ENCODE results near the gene SMIM5.
"Not testable (repeated sequence)": the region's sequence is repeated elsewhere in the genome, so short reads cannot be mapped to it uniquely, and the experiment has no call there.

The SMIM5 gene, protein sequence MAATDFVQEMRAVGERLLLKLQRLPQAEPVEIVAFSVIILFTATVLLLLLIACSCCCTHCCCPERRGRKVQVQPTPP

DNA sequence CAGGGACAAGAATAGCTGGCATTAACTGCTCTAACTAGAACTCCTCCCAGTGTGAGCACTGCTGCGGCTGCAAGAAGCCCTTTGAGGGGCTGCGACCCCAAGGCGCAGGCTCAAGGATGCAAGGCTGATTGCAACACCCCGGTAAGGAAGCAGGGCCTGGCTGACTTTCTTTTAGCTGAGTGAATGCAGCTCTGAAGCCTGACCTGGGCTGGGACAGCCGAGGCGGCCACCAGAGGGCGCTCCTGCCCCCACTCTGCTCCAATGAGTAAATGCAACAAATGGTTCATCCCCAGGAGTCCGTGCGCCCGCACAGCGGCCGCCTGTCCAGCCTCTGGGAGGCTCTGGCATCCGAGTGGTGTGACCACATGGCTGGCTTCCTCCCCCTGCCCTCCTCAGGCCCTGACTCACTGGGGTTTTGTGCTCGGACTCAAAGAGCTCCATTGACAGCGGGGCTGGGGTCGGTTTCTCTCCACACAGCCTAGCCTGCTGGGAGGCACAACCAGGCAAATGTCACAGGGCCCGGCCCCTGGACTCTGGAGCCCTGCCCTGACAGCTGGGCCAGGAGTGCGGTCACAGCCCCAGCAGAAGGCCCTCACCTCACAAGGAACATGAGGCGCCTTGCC lies at the start of gene SMIM5:
SMIM5 (plus strand) TSS at position 572 of the 623 bp plus-strand sequence. CDS start 6,768 bp downstream, outside the sequence.
- peak; percentile 76 for DNase-seq

DNA sequence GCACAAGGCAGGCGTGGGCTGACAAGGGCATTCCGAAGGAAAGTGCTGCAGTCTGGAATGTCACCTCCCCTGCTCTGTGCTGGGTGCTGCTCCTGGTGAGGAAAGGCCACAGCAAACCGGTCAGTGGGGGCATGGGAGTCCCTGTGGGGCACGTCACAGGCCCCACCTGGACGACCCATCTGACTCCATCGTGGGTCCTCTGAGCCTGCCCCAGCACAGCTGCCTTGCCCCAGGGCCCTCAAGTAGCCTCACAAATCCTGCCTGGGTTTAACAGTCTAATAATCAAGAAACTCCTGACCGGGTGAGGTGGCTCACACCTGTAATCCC lies 48.4 kb upstream of the SMIM5 start:
- no peak for DNase-seq

DNA sequence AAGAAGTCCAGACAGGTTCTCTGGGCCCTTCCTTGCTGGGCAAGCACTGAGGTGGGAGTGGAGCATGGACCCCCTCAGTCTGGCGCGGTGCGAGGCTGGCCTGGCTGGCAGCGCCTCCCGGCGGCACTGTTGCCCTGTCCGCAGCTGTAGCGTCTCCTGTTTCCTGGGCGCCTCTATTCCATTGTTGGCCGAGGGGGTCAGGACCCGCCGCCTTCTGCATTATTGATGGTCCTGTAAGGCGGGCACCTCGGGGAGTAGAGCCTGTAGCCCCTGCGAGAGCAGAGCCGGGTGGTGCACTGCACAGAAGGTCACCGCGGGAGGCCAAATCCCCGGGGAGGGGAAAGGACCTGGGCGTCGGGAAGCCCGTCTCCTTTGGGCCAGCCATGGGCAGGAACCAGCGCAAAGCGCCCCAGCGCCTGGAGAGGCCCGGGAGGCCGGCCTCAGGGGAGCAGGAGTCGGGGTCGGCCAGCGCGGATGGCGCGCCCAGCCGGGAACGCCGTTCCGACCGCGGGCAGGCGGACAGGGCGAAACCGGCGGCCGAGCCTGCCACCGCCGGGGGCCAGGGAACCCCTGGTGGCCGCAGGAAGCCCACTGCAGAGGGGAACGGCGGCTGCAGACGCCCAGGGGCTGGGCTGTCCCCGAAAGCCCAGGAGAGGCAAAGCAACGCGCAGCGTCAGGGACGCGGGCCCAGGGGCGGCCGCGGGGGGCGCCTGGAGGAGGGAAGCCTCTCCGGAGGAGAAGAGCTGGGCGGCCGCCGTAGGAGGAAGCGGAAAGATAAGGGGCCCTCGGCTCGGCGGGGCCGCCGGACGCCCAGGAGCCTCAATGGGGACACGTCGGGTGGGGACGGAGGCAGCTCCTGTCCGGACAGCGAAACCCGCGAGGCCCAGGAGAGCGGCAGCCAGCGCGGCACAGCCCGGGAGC lies 45.3 kb upstream of the SMIM5 start, which contains the start of gene MYO15B:
MYO15B (plus strand) TSS at position 126 of the 921 bp plus-strand sequence; CDS start at position 384, 258 bp downstream.
- DNase-seq, result peak; percentile 16

DNA sequence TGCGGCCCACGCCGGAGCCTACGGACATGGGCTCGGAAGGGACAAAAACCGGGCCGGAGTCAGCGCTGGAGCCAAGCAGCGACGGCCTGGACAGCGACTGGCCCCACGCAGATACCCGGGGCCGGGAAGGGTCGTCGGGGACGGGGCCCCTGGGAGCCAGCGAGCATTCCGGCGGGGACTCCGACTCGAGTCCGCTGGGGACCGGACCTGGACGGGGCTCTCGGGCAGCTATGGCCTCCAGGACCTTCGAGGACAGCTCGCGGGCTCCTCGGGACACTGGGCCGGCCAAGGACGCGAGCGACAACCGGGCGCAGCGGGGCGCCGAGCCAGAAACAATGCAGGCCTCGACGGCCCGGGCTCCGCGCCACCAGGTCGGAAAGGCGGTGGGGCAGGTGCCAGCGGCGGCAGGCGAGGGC lies 44.6 kb upstream of the SMIM5 start:
- no peak for DNase-seq

DNA sequence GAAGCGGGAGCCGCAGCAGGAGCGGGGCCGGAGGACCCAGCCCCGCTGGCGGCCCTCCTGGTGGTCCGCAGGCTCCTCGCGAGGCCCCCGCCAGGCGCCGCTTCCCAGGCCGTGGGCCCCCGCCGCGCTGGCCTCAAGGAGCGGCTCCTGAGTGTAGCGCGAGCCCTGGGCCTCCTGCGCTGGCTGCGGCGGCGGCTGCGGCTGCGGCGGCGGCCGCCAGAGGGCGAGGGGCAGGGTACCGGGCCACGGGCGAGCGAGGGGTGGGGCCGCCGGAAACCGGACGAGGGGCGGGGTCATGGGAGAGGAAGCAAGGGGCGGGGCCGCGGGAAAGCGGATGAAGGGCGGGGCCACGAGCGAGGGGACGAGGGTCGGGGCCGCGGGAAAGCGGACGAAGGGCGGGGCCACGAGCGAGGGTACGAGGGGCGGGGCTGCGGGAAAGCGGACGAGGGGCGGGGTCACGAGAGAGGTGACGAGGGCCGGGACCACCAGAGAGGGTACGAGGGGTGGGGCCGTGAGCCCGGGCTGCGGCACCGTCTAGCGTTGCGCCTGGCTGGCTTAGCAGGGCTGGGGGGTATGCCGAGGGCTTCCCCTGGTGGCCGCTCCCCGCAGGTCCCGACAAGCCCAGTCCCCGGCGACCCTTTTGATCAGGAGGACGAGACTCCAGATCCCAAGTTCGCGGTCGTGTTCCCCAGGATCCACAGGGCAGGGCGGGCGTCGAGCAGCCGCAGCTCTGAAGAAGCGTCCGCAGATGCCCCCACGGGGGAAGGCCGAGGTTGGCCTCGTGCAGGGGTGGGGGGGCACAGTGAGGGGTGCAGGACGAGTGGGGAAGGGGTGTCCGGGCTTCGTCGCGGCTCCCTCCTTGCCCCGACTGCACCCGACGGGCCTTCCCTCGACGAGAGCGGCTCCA lies 44.0 kb upstream of the SMIM5 start:
- DNase-seq, result peak; percentile 84

DNA sequence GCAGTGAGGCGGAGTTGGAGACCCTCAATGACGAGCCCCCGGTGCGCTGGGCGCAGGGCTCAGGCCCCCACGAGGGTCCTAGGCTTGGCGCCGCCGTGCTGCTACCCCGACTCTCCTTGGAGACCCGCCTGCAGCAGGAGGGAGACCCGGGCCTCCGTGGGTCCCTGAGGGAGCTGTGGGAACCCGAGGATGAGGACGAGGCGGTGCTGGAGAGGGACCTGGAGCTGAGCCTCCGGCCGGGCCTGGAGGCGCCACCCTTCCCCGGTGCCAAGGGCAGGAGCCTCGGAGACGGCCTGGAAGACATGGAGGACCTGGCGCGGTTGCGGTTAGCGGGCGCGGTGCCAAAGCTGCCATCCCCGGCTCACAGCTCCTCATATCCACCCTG lies 43.3 kb upstream of the SMIM5 start:
- no peak for DNase-seq

DNA sequence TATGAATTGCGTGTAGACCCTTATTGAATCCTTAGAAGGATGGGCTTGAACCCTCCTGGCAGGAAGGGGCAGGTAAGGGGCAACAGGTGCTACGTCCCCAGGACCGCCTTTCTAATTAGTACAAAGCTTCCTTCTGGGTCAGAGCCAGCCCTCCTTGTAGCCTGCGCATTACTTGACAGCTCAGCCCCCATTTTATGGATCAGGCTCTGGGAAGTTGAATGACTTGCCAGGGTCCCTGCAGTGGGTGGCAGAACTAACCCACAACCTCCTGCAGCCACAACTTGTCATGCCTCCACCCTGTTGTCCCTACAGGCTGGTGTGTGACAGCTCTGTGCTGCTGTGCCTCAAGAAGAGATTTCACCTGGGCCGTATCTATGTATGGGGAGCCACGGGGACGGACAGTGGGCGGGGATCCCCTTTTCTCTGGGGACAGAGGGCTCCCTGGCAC lies 42.9 kb upstream of the SMIM5 start:
- no peak for DNase-seq

DNA sequence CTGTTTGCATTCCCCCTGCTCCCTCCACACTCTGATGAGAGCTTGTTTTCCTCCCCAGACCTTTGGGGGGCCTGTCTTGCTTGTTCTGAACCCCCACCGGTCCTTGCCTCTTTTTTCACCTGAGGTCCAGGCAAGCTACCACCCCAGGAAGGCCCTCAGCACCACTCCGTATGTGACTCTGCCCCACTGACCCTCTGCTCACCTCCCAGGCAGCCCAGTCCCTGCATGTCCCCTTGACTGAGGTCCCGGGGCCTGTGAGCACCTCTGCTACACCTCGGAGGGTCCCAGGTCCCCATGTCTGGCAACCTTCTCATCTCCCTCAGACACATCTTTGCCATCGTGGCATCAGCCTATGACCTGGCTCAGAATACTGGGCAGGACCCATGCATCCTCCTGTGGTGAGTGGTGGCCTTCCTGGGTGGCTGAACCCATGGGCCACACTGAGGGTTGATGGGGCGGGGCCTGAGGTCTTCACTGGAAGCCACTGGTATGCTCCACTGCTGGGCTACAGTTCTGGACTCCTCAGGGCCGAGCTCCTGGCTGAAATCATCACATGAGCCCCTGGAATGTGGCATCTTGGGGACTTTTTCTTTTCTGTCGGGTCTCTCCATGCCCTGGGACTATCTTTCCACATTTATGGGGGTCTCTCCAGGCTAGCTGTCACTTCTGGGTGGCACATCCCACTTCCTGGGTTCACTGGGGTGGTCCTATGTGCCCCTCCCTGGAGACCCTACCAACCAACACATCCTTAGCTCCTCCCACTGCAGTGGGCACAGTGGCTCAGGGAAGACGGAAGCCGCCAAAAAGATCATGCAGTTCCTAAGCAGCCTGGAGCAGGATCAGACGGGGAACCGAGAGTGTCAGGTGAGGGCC lies 42.1 kb upstream of the SMIM5 start:
- DNase-seq, result no peak

DNA sequence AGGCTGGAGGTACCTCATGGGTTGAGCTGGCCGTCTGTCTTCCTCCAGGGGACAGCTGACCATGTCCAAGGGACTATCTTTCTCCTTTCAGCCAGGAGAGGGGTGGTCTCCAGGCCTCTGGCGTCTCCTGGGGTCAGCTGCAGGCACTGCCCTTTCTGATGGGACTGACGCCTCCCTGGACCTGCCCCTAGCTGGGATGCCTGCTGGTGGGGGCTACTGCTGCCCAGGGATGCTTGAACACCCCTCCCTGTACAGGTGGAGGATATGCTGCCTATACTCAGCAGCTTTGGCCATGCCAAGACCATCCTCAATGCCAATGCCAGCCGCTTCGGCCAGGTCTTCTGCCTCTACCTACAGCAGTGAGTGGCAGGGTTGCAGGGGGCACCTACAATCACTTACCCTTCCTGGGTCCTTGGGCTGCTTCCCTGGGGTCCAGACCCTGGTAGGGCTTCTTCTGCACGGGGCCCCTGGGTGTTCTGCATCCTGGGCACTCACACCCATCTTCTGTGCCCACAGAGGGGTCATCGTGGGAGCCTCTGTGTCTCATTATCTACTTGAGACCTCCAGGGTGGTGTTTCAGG lies 41.4 kb upstream of the SMIM5 start:
- no peak for DNase-seq

DNA sequence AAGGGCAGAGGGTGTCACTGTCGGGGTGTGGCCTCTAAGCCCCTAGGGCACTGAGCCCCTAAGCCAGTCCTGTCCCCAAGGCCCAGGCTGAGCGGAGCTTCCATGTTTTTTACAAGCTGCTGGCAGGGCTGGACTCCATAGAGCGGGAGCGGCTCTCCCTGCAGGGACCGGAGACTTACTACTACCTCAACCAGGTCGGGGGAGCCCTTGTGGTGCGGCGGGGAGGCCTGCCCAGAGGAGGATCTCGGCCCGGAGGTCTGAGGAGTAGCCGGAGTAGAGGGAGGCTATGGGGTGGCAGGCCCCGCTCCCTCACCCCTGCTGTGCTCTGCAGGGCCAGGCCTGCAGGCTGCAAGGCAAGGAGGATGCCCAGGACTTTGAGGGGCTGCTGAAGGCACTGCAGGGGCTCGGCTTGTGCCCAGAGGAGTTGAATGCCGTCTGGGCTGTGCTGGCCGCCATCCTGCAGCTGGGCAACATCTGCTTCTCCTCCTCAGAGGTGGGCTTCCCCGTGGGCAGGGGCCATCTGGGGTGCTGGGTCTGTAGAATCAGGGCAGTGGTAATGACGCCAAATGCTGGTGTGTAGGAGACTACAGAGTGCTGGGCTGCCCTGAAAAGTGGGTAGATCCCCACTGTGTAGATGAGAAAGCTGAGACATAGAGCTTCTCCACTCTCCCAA lies 40.8 kb upstream of the SMIM5 start:
- no peak for DNase-seq

DNA sequence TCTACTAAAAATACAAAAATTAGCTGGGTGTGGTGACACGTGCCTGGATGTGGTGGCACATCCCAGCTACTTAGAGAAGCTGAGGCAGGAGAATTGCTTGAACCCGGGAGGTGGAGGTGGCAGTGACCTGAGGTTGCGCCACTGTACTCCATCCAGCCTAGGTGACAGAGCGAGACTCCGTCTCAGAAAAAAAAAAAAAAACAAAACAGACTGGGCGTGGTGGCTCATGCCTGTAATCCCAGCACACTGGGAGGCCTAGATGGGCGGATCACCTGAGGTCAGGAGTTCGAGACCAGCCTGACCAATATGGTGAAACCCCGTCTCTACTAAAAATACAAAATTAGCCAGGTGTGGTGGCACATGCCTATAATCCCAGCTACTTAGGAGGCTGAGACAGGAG lies 39.8 kb upstream of the SMIM5 start:
- not testable (repeated sequence) for DNase-seq

DNA sequence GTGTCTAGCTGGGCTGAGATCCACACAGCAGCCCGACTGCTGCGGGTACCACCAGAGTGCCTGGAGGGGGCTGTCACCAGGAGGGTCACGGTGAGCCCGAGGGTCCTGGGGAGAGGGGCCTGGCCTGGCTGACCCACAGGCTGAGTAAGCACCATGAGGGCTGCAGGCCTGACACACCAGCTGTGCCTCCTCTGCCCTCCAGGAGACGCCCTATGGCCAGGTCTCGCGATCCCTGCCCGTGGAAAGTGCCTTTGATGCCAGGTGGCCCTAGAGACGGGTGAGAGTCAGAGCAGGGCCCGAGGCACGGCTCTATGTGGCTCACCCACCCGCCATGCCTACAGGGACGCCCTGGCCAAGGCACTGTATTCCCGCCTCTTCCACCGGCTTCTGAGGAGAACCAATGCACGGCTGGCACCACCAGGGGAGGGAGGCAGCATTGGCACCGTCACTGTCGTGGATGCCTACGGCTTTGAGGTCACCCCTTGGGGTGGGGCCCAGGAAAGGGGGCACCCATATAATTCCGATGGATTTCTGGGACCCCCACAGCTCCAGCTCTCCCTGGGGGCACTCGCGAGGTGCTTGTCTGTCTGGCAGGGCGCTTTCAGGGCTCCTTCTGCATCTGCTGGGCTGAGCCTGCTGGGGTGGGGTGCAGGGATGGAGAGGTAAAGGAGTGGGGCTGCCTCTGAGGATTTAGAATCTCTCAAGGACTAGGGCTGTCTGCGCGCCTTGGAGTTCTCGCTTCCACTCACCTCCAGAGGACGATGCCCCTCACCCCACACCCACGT lies 38.5 kb upstream of the SMIM5 start:
- no peak for DNase-seq

DNA sequence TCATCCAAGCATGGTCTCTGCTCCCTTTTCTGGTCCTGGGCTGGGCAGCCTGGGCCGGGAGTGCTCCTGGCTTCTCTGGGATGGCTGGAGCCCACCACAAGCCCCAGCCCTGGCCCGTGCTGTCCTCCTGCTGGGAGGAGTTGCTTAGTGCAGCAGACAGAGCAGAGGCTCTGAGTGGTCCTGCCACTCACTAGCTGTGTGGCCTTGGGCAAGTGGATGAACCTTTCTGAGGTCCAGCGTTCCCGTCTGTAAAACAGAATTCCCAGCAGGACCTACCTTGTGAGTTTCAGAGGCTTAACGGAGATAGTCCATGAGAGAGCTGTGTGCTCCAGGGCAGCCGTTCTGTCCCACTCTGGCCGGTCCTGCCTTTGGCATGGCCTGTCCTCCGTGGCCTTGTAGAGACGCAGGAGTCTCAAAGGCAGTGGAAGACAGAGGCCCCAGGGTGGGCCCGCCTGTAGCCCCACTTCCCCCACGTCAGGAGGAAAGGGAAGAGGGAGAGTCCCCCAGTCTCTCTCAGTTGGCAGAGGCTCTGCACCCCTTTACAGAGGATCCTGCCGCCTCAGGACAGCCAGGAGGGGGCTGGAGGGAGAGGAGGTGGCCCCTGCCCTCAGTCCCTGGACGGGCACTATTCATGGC lies 37.8 kb upstream of the SMIM5 start:
- DNase-seq, result no peak

DNA sequence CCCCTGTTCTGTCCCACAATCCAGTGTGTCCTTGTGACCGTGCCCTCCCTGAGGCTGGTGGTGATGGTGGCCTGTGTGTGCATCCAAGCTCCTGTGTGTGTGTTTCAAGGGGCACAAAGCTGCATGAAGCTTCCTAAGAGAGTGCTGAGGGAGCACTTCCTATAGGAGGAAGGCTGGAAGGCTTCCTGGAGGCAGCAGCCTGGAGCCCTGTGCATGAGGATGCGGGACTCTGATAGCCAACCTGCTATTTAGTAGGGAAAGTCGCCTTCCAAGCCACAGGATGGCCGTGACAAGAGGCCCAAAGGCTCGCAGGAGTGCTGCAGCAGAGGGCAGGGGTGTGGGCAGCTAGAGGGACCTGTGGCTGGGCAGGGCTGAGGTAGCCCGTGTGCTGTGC lies 37.3 kb upstream of the SMIM5 start:
- no peak for DNase-seq

DNA sequence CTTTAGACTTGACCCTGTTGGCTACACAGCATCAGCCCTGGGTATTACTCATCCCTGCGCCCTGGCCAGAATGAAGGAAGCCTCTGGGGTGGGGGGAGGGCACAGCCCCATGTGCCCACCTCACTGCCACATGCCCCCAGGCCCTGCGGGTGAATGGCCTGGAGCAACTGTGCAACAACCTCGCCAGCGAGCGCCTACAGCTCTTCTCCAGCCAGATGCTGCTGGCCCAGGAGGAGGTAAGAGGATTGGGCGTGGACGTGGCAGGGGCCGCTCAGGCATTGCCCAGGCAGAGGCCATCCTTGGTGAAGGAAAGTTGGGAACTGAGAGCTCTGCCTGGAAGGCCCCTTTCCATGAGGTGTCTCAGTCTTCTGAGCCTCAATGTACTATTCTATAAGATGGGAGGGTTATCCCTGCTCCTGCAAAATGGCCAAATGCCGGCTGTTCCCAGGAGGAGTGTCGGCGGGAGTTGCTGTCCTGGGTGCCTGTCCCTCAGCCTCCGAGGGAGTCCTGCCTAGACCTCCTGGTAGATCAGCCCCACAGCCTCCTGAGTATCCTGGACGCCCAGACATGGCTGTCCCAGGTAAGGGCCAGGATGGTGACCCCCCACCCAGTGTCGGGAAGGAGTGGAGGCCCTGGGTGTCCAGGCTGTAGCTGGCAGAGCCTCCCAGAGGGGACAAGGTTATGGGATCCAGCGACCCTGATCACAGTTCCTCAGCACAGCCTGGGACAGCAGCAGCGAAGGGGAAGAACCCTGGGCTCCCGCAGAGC lies 36.7 kb upstream of the SMIM5 start:
- no peak for DNase-seq

DNA sequence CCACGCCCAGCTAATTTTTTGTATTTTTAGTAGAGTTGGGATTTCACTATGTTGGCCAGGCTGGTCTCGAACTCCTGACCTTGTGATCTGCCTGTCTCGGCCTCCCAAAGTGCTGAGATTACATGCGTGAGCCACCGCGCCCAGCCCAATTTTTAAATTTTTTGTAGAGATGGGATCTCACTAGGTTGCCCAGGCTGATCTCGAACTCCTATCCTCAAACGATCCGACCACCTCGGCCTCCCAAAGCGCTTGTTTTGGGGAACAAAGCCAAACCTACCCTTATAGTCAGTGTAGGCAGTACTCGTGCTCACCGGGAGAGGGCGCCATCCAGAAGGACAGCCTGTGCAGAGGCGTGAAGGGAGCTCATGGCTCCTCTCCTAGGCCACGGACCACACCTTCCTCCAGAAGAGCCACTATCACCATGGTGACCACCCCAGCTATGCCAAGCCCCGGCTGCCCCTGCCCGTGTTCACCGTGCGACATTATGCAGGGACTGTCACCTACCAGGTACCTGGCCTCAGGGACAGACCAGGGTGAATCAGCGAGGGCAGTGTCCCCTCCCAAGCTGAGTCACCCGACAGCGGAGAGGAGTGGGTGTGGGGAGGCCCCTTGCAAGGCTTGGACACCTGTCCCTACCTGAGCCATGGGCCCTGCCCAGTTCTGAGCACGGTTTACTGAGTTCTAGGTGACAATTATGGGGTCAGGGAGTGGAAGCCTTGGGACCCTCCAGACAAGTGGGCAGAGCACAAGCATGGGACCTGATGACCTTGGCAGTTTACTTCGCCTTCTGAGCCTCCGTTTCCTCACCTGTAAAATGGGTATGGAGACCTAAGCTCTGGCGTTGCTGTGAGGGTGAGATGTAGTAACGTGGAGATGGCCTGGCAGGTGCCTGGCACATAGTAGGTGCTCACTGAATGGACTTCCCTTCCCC lies 31.9 kb upstream of the SMIM5 start:
- peak; percentile 7 for DNase-seq

DNA sequence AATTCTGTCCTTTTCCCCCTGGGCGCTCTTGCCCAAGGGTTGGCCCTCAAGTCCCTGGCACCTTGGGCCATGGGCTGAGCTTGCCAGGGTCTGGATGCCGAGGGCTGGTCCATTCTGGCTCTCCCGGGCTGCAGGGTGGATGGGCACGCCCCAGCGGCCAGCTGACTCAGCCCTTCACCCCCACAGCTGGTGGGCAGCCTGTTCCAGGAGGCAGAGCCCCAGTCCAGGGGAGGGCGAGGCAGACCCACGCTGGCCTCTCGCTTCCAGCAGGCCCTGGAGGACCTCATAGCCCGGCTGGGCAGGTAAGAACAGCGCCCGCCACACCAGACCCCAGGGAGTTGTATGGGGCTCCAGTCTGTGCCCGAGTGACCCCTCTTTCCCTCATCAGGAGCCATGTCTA lies 30.6 kb upstream of the SMIM5 start:
- no peak for DNase-seq

DNA sequence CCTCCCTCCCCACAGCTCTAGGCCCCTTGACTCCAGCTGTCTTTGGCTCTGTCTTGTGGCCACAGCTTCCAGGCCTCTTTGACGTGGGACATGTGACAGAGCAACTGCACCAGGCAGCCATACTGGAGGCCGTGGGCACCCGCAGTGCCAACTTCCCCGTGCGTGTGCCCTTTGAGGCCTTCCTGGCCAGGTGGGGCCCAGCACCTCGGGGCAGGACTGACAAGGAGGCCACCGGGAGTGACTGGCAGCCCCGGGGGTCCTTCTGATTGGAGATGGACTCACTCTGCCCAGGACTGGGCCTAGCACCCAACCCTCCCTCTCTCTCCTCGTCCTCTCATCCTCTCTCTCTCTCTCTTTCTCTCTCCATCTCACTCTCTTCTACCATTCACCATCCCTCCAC lies 30.1 kb upstream of the SMIM5 start:
- no peak for DNase-seq

Data from fibroblast of upper back skin (primary cell).